ENCODE results near the gene RPUSD1.

GRCh38 chr16:814974-815373, 26.8 kb upstream of the RPUSD1 start:
- TF ChIP-seq CTCF (IDR thresholded peaks at IDR 0.05) (no peak), POLR2A (IDR thresholded peaks at IDR 0.05) (no peak)

All from Peyer's patch (tissue), 4 donors.